ENCODE results near the gene SLC25A21.

Gene SLC25A21

DNA sequence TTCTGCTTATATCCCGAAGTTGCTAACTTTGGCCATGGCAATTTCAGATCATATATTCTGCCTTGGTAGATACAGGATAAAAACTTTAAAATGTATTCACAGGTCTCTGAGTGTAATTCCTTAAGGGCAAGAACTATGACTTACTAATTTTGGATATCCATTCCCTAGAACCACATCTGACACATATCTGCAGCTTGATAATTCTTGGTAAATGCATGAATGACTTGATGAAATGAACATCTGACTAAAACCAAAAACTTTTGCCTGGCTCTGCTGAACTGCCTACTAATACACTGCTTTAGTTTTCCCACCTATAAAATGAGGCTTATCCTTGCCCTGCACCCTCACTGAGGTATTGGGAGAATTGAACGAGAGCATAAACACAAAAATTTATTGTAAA, 32.2 kb downstream of the SLC25A21 start:
- ATAC-seq: no peak

DNA sequence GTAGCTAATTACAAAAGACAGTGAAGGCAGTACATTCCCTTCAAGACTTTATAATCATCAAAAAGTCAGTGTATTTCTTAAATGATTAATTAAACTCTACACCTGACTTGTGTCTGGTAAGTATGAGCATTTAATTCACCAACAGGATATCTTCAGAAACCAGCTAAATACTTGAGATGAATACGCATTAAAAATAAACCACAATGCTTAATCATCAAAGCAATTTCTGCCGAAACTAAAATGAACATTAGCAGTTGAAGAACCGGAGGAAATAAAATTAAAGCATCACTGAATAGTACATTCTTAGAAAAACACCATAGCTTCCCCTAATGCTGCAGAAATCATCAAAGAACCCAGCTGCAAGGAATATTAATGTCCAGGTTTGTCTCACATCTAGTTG, 32.7 kb downstream of the SLC25A21 start:
- ATAC-seq: no peak

DNA sequence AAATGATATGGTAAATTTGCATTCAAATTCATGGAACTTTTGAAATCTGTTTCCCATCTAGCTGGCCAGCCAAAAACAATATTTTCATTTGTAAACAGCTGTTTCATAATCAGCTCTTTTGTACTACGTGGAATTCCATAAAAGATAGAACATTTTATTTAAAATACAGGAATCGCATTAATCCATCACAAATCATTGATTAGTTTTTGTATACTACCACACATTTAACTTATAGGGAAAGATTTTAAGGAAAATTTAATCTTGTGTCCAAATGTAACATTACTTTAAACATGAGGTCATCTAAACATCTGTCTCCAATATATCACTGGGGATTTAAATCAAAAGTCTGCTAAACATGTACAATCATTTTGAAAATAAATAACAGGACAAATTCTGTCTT, 33.5 kb downstream of the SLC25A21 start:
- no peak for ATAC-seq

DNA sequence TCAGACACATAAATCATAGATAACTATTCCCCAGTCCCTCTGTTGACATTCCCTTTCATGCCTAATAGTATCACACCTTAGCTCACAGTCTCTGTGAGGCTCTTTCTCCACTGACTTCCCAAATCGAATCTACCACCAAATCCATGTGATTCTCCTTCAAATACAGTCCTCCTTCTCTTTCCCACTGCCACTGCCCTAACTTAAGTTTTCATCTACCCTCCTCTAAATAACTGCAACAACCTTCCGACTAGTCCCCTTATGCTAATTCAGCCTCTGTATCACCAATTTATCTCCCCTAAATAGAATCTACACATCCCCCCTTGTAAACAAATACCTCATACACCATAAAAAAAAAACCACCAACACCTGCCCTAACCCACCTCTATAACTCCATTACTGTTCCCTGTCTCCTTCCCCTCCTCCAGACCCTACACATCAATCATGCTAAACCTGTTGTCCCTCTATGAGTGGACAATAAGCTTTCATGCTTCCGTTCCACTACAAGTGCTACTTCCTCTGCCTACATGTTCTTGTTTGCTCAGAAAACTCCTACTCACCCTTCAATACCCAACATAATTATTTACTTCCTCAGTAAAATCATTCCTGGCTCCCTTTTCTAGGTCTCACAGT, 39.0 kb downstream of the SLC25A21 start:
- no peak for ATAC-seq

DNA sequence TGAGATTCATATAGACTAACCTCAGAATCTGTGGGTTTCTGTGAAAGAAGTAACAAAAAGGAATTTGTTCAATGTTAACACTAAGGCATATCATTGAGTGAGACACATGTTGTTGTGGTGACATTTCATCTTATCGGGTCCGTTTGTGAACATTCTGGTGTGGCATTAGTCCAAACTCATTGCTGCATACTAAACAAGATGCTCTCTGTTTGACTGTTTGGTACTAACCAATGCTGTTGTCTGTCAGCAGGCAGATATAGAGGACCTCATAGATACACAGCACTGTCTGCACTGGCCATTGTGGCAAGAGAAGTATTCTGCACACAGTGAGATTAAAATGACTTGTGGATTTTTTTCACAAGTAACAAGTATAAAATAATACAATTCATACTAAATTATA, 41.2 kb downstream of the SLC25A21 start:
- ATAC-seq: no peak

DNA sequence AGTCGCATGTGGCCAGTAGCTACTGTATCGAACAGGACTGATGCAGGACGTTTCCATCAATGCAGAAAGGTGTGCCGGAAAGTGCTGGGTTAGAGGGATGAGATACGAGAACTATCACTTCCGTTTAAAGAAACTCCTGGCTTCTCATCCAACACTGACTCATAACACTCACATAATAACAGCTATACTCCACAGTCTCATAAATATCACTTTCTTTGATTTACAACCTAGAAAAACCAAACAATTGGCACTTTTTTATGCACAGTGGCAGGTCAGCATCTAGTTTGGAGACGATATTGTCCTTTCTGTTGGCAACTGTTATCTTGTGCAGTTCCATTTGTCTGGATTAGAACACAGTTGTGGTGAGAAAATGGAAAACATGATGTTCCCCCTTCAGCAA, 43.4 kb downstream of the SLC25A21 start:
- no peak for ATAC-seq

DNA sequence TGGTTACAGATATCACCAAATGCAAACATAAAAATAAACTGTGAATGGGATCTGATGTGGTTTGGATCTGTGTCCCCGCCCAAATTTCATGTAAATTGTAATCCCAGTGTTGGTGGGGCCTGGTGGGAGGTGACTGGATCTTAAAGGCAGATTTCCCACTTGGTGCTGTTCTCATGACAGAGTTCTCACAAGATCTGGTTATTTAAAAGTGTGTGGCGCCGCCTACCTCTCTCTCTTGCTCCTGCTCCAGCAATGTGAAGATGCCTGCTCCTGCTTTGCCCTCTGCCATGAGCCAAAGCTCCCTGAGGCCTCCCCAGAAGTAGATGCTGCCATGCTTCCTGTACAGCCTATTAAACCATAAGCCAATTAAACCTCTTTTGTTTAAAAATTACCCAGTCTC, 47.8 kb downstream of the SLC25A21 start:
- ATAC-seq: no peak

DNA sequence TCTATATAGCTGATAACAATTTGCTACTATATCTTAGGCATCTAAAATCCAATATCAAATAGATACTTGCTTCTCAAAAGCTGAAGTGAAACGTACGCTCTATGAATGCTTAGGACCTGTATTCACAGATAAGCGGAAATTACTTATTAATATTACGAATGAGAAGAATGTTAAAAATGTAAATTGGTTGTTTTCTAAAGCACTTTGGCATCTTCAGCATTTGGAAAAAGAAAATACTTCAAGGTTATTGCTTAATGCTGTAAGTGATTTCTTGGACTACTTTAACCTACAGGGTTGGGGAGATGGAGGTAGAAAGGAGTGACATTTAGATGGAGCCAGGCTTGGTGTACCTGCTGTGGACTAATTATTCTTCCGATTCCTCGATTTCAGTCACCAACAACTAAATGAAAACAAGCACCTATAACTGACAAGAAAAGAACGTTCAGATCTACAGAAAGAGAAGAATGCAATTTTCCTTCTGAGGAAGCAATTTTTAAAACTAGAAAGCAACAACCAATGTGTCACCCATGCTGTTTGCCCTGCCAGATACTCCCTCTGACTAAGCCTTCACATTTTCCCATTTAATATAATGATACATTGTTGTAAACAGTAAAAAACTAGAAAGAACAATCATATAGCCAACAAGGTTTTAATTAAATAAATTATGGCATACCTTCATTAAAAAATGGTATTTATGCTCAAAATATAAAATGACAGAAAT, 49.3 kb downstream of the SLC25A21 start:
- no peak for ATAC-seq

DNA sequence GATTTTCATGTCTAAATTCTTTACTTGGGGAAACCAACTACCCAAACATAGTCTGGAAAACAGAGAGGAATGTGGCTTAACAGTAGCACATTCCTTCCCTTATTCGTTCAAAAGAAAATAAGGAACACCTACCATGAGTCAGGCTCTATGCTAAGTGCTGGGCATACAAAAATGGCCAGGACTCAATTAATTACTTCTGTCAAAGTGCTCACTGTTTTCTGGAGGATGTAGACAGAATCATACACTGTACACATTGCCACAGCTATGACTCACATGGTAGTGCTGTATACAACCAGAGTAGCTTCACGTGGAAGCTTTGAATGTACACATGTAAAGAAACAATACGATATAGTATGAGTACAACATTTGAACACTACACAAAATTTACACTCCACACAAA, 50.1 kb downstream of the SLC25A21 start:
- no peak for ATAC-seq

DNA sequence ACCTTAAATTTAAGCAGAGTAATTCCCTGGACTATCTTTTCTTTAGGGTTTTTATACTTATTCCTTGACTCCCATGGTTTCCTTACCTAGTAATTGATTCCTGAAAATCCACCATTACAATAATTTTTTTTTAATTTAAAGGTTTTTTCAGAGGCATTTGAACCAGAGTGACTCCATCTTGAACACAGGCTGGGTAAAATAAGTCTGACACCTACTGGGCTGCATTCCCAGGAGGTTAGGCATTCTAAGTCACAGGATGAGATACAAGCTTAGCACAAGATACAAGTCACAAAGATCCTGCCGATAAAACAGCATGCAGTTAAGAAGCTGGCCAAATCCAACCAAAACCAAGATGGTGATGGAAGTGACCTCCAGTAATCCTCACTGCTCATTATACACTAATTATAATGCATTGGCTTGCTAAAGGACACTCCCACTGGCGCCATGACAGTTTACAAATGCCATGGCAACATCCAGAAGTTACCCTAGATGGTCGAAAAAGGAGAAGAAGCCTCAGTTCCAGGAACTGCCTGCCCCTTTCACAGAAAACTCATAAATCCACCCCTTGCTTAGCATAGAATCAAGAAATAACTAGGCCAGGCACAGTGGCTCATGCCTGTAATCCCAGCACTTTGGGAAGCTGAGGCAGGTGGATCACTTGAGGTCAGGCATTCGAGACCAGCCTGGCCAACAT, 53.6 kb downstream of the SLC25A21 start:
- ATAC-seq: no peak

DNA sequence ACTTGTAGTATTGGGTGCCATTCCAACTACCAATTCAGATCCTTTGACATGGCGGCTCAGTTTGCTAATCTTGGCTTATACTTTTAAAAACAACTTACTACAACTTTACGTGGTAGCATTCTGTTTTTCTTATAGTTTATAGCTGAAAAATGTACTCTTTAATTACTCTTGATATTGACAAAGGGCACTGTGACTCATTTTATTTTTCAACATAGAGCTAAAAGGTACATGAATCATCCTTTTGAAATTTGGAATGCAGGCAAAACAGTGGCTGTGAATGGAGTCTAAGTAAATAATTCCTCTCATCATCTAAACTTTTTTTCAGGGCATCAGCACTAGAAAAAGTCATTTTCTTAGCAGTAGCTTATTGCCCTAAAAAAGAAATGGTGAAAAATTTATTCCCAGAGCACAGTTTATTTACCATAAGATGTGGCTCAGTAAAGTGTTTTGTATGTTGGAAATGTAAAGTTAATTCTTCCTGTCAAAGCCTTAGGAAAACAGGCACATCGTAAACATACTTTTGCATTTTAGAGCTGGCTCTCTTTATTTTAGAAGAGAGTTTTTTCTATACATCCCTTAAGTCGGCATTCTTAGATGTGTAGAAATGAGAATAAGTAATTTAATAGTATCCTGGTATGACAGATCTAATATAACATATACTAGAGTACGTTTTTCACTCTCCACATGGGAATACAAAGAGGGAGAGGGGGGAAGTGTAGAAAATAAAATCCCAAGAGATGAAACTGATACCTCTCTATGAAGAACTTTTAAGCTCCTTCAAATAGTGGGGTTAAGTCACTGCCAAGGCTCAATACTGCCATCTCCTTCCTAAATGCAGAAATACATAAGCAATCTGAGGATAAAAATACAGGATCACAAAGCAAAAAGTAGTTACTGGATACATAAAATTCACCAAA, 55.2 kb downstream of the SLC25A21 start:
- no peak for ATAC-seq

DNA sequence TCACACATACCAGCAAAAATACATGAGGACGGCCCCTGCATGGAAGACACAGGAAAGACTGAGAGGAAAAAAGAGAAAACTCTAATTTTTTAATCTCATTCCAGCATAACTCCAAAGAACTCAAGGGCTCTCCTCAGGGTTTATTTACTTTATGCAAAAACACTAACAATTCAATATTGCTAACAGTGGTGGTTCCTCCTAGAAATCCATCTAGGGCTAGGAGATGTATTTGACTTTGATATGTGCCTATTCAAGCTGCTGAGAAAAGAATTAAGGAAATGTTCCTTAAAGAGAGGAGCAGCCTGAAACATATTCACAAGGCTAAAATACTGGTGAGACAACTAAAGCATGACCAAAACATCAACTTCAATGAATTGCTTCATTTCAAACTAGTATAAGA, 57.0 kb downstream of the SLC25A21 start:
- ATAC-seq: no peak

DNA sequence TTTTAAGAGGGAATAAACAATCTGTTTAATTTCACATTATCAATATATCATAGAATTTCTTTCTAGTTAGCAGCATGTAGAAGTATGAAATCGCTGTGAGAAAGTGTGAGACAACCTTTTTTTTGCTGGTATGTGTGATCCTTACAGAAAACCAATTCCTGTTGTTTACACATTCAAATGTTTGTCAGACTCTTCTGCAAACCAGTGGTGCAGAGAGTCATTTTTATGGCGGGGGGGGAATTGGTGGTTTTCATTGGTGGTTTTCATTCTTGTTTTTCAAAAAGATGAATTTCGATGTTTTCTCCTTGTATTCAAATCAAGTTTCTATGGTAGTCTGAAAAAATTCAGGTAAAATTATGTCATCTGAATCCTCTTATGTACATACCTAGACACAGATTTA, 57.8 kb downstream of the SLC25A21 start:
- no peak for ATAC-seq

DNA sequence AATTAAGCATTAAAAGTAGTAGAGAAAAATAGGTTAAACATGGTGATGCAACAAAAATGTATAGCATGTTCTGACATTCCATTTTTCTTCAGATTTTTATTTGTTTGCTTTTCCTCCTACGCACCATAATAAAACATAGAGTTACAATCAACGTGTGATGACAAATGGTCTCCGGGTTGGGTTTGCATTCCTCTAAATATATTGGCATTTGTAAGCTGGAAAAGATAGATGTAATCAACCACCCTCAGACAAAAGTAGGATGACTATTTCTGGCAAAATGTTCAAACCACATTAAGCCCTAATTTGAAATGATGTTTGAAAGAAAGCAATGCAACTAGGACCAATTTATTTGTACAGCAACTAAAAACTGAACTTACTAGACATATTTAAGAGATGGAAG, 58.4 kb downstream of the SLC25A21 start:
- no peak for ATAC-seq

DNA sequence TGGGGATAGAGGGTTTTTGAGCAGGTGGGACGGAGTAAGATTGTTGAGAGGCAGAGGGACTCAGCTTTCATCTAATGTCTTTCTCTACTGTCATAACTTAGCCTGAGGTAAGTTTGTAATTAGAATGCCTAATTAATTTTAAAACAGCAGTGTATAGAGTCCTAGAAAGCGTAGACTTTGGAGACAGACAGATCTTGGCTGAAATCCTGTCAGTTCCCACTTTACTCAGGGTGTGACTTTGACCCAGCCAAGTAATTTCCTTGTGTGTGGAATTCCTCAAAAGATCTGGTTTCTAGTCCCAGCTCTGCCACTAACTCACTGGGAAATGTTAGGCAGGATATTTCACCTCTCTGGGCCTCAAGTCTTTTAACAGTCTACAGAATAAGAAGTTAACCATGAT, 74.3 kb downstream of the SLC25A21 start:
- no peak for ATAC-seq

DNA sequence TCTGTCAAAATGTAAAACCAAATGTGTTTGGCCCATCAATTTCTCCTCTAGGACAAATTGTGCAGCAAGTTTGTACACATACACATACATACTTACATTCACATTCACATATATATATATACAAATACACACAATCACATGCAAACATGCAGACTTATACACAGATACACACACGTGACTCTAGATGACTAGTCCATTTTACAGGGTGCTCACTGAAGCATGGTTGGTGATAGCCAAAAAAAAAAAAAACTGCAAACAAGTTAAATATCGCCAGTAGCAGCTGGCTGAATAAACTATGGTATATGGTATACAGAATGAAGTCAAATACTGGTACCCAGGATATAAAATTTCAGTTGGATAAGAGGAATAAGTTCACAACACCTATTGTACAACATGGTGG, 77.9 kb downstream of the SLC25A21 start:
- ATAC-seq: no peak

DNA sequence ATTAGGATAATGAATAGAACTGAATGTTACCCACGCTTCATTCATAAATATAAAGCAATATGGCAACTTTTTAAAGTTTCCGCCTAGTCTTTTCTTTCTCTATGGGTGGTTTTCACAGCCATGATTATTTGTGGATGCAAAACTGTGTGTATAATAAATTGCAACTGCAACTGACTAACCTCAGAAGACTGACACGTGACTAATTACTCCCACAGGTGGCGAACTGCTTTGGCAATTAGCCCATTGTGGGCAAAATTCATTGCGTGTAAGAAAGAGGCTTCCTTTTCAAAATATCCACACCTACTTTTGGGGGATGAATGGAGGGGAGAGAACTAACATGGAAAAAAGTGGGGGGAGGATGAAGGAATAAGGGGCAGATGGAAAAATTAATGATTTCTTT, 79.0 kb downstream of the SLC25A21 start:
- ATAC-seq: no peak

DNA sequence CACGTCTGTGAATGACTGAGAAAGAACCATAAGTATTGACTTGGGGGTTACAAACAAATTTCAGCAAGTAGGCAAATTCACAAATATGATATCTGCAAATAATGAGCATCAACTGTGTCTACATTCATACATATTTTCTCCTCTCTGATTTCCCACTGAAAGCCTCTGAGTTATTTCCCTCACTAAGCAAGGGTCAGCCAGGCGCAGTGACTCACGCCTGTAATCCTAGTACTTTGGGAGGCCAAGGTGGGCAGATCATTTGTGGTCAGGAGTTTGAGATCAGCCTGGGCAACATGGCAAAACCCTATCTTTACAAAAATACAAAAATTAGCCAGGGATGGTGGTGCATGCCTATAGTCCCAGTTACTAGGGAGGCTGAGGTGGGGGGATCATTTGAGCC, 80.8 kb downstream of the SLC25A21 start:
- no peak for ATAC-seq

DNA sequence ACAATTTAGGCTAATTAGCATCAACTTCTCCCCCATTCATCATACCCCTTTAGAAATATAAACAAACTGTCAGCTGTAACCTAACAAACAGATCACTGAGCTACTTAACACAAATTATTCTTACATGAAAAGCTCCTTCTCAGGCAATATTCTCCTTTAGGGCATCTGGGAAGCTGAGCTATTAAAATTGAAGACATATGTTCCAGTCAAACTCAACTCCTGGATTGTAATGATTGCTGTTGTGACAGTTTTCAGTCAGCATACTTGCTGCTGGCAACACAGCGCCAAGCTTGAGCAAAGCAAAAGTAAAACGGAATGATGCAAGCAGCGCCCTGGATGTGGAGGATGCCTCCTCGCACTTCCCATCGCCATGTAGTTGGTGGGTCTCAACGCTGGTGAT, 82.4 kb downstream of the SLC25A21 start:
- no peak for ATAC-seq

DNA sequence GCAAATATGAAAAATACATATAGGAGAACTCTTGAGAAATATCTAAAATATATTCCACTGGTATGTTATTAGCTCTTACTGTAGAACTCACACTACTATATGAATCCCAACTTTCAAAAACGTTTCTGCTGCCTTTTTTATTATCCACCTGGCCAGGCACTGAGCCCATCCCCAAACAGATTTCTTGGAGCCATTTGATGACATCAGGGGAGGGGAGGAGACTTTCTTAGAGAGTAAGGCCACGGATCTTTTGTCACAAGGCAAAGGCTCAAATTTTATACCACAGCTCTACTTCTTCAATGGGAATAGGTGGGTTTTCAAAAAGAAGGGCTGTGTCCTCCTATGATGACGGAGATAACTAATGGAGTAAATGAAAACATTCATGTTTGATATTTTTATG, 83.0 kb downstream of the SLC25A21 start:
- ATAC-seq: no peak

DNA sequence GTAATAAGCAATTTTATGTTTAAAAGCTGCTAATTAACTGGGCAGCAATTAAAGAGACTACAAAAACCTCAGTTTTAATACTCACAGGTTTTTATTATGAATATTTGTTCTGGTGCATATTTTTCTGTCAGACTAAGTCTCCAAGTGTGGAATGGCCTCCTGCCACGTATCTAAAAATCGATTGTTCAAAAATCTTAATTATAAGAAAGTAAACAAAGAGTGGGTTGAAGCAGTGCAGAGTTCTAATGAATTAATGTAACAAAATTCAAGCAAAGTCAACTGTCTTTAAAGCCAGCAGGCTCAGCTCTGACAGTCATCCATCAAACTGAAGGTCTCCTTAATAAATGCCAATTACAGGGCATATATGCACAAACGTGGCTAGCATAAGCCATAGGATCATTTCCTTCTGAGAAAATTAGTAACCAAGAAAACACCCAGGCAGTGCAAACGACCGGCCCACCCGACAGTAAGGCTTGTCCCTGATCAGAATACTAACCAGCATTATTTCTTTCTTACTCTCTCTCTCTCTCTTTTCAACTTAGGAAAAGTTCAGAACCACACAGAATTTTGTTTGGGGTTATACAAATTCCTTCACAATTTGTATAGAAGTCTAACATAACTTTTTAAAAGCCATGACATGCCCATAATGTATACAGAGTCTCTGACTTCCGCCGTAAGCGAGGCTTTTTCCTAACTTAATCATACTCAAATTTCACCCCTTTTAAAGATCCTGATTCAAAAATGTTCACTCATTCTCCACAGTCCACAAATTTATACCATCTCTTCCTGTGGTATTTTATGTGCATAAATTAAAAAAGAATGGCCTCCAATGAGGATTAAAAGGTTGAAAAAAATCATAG, 83.8 kb downstream of the SLC25A21 start:
- no peak for ATAC-seq

DNA sequence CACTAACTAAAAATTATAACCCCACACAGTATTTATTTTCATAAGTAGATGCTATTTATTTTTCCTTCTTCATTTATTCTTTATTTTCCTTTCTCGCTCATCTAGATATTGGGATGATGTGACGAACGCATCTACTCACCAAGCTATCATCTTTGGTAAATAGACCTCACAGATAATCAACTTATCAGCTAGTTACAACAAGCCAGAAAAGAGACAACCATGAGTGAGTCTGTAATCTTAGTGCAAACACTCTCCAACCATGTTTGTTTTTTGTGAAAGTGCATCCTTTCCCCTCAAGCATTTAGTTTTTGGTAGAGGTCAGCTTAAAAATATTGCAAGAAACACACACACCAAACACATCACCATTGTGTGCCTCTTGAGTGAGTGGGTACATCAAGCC, 84.9 kb downstream of the SLC25A21 start:
- no peak for ATAC-seq
